Peyer's patch (tissue), 4 donors: ENCODE results near the gene SUV39H1.

Source experiments
- POLR2A ChIP-seq, 2 donors: fragments of 450-650 bp; IDR thresholded peaks; one replicate each; pipeline ENCODE4 v1.5.1; 2017; ENCODE audit warnings: antibody characterized with exemption in 2 of 2, mild to moderate bottlenecking in 2 of 2, moderate library complexity in 2 of 2
- TF ChIP-seq, protein P1 (sequence below), 6 experiments: fragments of 450-650 bp in 4 of 6; fragments of 200-600 bp in 2 of 6; sonication (generic) in 1 of 6; IDR thresholded peaks; one replicate each; pipeline ENCODE4 v1.5.1; 2017 to 2019; ENCODE audit warnings: antibody characterized with exemption in 6 of 6, mild to moderate bottlenecking in 3 of 6, moderate library complexity in 1 of 6

DNA sequence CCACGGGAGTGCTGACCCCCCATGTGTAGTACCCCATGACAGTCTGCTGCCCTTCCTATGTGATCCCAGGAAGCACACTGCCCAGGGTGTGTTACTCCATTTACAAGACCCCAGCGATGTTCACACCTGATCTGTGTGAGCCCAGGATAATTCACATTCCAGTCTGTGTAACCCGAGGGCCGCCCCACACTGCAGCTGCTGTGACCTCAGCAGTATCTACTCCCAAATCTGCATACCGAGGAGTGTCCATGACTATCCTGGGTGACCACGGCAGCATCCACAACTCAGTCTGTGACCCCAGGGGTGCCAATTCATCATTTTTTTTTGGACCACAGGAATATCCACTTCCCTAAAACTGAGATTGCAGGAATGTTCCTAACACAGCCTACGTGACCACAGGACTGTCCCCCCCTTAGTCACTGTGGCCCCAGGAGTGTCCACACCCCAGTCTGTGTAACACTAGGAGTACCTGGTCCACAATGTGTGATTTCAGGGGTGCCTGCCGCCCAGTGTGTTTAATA, 57.2 kb downstream of the SUV39H1 start:
- TF ChIP-seq, protein P1, sequence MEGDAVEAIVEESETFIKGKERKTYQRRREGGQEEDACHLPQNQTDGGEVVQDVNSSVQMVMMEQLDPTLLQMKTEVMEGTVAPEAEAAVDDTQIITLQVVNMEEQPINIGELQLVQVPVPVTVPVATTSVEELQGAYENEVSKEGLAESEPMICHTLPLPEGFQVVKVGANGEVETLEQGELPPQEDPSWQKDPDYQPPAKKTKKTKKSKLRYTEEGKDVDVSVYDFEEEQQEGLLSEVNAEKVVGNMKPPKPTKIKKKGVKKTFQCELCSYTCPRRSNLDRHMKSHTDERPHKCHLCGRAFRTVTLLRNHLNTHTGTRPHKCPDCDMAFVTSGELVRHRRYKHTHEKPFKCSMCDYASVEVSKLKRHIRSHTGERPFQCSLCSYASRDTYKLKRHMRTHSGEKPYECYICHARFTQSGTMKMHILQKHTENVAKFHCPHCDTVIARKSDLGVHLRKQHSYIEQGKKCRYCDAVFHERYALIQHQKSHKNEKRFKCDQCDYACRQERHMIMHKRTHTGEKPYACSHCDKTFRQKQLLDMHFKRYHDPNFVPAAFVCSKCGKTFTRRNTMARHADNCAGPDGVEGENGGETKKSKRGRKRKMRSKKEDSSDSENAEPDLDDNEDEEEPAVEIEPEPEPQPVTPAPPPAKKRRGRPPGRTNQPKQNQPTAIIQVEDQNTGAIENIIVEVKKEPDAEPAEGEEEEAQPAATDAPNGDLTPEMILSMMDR (IDR thresholded peaks at IDR 0.05) = no peak
- TF ChIP-seq POLR2A (IDR thresholded peaks at IDR 0.05) = no peak
